Suprapubic skin (tissue), 3 donors: ENCODE data around the gene AMPD2.

Experiments
- EP300 ChIP-seq: sonication (generic); formaldehyde crosslinking; IDR thresholded peaks from one replicate; pipeline ENCODE4 v1.6.1; 2017; ENCODE audit warnings: antibody characterized with exemption
- POLR2A ChIP-seq, 2 donors: fragments of 450-650 bp; IDR thresholded peaks; one replicate each; pipeline ENCODE4 v1.6.1; 2017; ENCODE audit warnings: antibody characterized with exemption in 2 of 2, mild to moderate bottlenecking in 2 of 2, moderate library complexity in 2 of 2
- TF ChIP-seq, protein P1 (sequence below), 2 donors: fragments of 200-600 bp in 1 of 2; fragments of 450-650 bp in 1 of 2; sonication (generic) in 1 of 2; IDR thresholded peaks; one replicate each; pipeline ENCODE4 v1.5.1; 2016 to 2019; ENCODE audit warnings: antibody characterized with exemption in 2 of 2, mild to moderate bottlenecking in 1 of 2, moderate library complexity in 1 of 2

DNA sequence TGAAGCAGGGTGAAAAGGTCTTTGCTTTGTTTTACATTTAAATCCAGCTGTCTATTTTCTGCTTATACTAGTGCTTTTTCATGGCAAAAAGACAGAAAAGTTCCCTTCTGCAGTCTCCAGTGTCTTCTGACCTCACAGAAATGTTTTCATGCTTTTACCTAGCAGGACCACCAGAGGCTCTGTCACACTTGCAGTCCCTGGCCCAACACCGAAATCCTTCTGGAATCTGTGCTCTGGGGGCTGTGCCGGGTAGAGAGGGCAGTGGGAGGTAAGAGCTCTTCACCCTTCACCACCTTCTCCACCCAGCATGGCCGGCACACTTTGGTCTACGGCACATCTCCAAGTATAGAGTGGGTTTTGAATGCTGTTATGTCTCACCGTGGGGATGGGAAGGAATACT is 21.0 kb upstream of the AMPD2 start:
- TF ChIP-seq, protein P1, sequence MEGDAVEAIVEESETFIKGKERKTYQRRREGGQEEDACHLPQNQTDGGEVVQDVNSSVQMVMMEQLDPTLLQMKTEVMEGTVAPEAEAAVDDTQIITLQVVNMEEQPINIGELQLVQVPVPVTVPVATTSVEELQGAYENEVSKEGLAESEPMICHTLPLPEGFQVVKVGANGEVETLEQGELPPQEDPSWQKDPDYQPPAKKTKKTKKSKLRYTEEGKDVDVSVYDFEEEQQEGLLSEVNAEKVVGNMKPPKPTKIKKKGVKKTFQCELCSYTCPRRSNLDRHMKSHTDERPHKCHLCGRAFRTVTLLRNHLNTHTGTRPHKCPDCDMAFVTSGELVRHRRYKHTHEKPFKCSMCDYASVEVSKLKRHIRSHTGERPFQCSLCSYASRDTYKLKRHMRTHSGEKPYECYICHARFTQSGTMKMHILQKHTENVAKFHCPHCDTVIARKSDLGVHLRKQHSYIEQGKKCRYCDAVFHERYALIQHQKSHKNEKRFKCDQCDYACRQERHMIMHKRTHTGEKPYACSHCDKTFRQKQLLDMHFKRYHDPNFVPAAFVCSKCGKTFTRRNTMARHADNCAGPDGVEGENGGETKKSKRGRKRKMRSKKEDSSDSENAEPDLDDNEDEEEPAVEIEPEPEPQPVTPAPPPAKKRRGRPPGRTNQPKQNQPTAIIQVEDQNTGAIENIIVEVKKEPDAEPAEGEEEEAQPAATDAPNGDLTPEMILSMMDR (IDR thresholded peaks at IDR 0.05): no peak
- TF ChIP-seq POLR2A (IDR thresholded peaks at IDR 0.05): no peak
- TF ChIP-seq EP300: no peak
